ENCODE data around the gene UBE2M.

Gene UBE2M

GRCh38 chr19:58520257-58520599, 38.2 kb downstream of the UBE2M start:
- no peak for DNase-seq (ENCODE audit: low read depth)

GRCh38 chr19:58519355-58520256, 38.8 kb downstream of the UBE2M start, which contains the start of gene ZBTB45:
Gene ZBTB45 (minus strand): TSS chr19:58519810. CDS start chr19:58517673, 2,137 bp downstream.
- peak; percentile 75 for TF ChIP-seq CTCF (IDR thresholded peaks at IDR 0.05; ENCODE audit: control insufficient read depth, insufficient read depth, low read depth, low read length, missing control alignments)
- peak within 1 kb of the TSS; percentile 63 for H3K4me3 ChIP-seq (ENCODE audit: control insufficient read depth, low read depth, low read length)
- DNase-seq (ENCODE audit: low read depth): peak; percentile 86

More at GRCh38 chr19:58520257-58520599, 38.2 kb downstream of the UBE2M start:
- no peak for TF ChIP-seq CTCF (IDR thresholded peaks at IDR 0.05; ENCODE audit: control insufficient read depth, insufficient read depth, low read depth, low read length, missing control alignments)
- peak overlapping the region; percentile 63 for H3K4me3 ChIP-seq (ENCODE audit: control insufficient read depth, low read depth, low read length)

GRCh38 chr19:58519087-58519354, 39.4 kb downstream of the UBE2M start:
- DNase-seq (ENCODE audit: low read depth): peak; percentile 14
- peak; percentile 83 for TF ChIP-seq CTCF (IDR thresholded peaks at IDR 0.05; ENCODE audit: control insufficient read depth, insufficient read depth, low read depth, low read length, missing control alignments)
- H3K4me3 ChIP-seq (ENCODE audit: control insufficient read depth, low read depth, low read length): peak overlapping the region; percentile 63

GRCh38 chr19:58518256-58519086, 39.9 kb downstream of the UBE2M start:
- DNase-seq (ENCODE audit: low read depth): no peak
- peak overlapping the region; percentile 63 for H3K4me3 ChIP-seq (ENCODE audit: control insufficient read depth, low read depth, low read length)
- no peak for TF ChIP-seq CTCF (IDR thresholded peaks at IDR 0.05; ENCODE audit: control insufficient read depth, insufficient read depth, low read depth, low read length, missing control alignments)

- peak; percentile 5 for TF ChIP-seq CTCF (IDR thresholded peaks at IDR 0.05; ENCODE audit: control insufficient read depth, insufficient read depth, low read depth, low read length, missing control alignments)
- no peak overlapping the region for H3K4me3 ChIP-seq (ENCODE audit: control insufficient read depth, low read depth, low read length)
- no peak for DNase-seq (ENCODE audit: low read depth)
Observed at GRCh38 chr19:58516964-58517833, 41.2 kb downstream of the UBE2M start.

GRCh38 chr19:58516246-58516836, 42.1 kb downstream of the UBE2M start:
- TF ChIP-seq CTCF (IDR thresholded peaks at IDR 0.05; ENCODE audit: control insufficient read depth, insufficient read depth, low read depth, low read length, missing control alignments): no peak
- DNase-seq (ENCODE audit: low read depth): no peak
- no peak overlapping the region for H3K4me3 ChIP-seq (ENCODE audit: control insufficient read depth, low read depth, low read length)

Data from AG09309 (cell line).